HFFc6 (cell line): ENCODE data around the gene FAM24B. TPM values are rescaled to one million over a fixed set of nuclear protein-coding genes. Genes with fewer than 3 reads are reported as not detected.

Experiments used
- DNase-seq: peaks from one replicate; pipeline ENCODE4 v3.0.0-alpha.2; 2018
- H3K27ac Mint-ChIP-seq: 2 replicates; pipeline ENCODE4 v1.8.0; 2020; ENCODE audit warnings: mild to moderate bottlenecking, mixed read lengths
- H3K27me3 Mint-ChIP-seq: 2 replicates; pipeline ENCODE4 v1.8.0; 2021; ENCODE audit warnings: mild to moderate bottlenecking, moderate library complexity, mixed read lengths; ENCODE audit not compliant: insufficient read depth
- H3K36me3 Mint-ChIP-seq: 2 replicates; pipeline ENCODE4 v1.8.0; 2021; ENCODE audit warnings: low read depth, mixed read lengths
- H3K4me1 Mint-ChIP-seq: 2 replicates; pipeline ENCODE4 v1.8.0; 2020; ENCODE audit warnings: low read depth, mixed read lengths
- H3K4me3 Mint-ChIP-seq: 2 replicates; pipeline ENCODE4 v1.8.0; 2020; ENCODE audit warnings: mild to moderate bottlenecking, moderate library complexity, mixed read lengths
- H3K9me3 Mint-ChIP-seq: 2 replicates; pipeline ENCODE4 v1.8.0; 2020; ENCODE audit warnings: mild to moderate bottlenecking, mixed read lengths
- total RNA-seq, 6 experiments: library from RNA; stranded (reverse); fragmentation: NEBNext Ultra II Directional; extraction: Animal tissue kit (Norgen Biotek cat#: 25700); gene quantifications; 2 replicates in 1 of 6; 3 replicates in 5 of 6; pipeline ENCODE4 v1.2.3, GENCODE V29; 2021
- TF ChIP-seq, protein P1 (sequence below): fragments of 200-600 bp; sonication (generic); IDR thresholded peaks from 2 replicates; pipeline ENCODE4 v1.5.0; 2021; ENCODE audit warnings: antibody characterized with exemption, mild to moderate bottlenecking

FAM24B gene
- total RNA-seq, 6 experiments from 2014 or later = 5.0 to 7.2 (median 6.3) TPM

DNA sequence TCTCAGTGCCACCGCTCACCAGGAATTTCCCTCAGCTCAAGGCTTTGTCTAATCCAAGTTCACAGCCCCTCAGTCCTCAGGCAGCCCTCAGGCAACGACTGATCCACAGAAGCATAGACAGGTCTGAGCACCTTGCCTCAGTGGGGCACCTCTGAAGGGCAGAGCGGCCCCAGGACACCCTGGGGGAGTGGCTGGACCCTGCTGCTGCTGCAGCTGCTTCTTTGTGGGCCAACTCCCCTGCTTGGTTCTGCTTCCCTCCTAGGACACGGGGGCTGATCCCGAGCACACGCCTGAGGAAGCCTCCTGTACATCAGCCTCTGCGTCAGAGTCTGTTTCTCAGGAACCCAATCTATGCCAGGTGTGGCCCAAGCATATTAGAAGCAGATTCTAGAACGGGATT is 49.9 kb downstream of the FAM24B start:
- TF ChIP-seq, protein P1, sequence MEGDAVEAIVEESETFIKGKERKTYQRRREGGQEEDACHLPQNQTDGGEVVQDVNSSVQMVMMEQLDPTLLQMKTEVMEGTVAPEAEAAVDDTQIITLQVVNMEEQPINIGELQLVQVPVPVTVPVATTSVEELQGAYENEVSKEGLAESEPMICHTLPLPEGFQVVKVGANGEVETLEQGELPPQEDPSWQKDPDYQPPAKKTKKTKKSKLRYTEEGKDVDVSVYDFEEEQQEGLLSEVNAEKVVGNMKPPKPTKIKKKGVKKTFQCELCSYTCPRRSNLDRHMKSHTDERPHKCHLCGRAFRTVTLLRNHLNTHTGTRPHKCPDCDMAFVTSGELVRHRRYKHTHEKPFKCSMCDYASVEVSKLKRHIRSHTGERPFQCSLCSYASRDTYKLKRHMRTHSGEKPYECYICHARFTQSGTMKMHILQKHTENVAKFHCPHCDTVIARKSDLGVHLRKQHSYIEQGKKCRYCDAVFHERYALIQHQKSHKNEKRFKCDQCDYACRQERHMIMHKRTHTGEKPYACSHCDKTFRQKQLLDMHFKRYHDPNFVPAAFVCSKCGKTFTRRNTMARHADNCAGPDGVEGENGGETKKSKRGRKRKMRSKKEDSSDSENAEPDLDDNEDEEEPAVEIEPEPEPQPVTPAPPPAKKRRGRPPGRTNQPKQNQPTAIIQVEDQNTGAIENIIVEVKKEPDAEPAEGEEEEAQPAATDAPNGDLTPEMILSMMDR = no peak
- no peaks in the 10 kb centered on the region for H3K9me3 Mint-ChIP-seq
- peaks cover 4% of the 10 kb centered on the region; the same call in 1 of the 2 replicates for H3K27me3 Mint-ChIP-seq
- H3K4me1 Mint-ChIP-seq = no peaks in the 10 kb centered on the region
- H3K27ac Mint-ChIP-seq = no peak overlapping the region
- no peak for DNase-seq
- H3K4me3 Mint-ChIP-seq = no peak overlapping the region
- H3K36me3 Mint-ChIP-seq = peaks cover 25% of the 10 kb centered on the region

DNA sequence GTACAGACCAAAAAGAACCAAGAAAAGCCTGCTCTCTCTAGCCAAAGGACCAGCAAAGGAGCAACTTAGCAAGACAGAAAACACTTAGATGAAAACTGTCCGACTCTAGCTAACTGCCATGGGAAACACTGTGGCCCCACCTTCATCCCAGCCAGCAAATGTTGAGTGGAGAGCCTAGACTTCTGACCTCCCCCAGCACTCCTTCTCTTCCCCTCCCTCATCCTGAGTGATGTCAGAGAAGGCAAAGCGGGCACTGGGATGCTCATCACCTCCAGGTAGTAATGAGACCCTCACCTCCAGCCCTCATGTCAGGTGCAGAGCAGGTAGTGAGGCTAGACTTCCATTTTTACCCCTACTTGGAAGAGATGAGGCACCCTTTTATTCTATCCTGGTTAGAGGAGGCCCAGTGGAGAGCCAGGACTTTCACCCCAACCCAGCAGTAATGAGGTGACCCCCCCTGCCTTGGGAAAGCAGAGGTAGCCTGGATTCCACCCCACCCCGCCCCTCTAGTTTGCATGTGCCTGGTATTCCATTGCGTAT is 50.6 kb downstream of the FAM24B start:
- no peak for DNase-seq
- TF ChIP-seq, protein P1 = no peak
- Mint-ChIP-seq H3K27ac (no peak overlapping the region), H3K9me3 (no peaks in the 10 kb centered on the region), H3K27me3 (peaks cover 4% of the 10 kb centered on the region), H3K36me3 (peaks cover 23% of the 10 kb centered on the region), H3K4me3 (no peak overlapping the region), H3K4me1 (no peaks in the 10 kb centered on the region)

DNA sequence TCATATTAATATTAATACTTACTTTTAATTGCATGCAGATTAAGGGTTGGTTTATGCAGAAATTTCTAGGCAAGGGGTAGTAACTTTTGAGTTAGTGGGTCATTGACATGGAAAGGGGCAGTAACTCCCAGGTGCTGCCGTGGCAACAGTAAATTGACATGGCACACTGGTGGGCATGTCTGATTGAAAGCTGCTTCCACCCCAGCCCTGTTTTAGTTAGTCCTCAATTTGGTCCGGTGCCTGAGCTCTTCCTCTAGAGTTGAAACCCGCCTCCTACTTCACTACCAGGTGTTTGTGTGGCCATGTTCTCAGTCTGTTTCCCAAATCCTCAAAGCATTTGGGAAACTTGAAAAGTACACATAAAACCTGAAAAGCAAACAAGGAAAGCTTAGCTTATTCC is 52.1 kb downstream of the FAM24B start:
- DNase-seq = no peak
- TF ChIP-seq, protein P1 = no peak
- H3K36me3 Mint-ChIP-seq = peaks cover 17% of the 10 kb centered on the region
- H3K4me1 Mint-ChIP-seq = no peaks in the 10 kb centered on the region
- no peaks in the 10 kb centered on the region for H3K9me3 Mint-ChIP-seq
- H3K4me3 Mint-ChIP-seq = no peak overlapping the region
- H3K27me3 Mint-ChIP-seq = peaks cover 8% of the 10 kb centered on the region
- no peak overlapping the region for H3K27ac Mint-ChIP-seq

DNA sequence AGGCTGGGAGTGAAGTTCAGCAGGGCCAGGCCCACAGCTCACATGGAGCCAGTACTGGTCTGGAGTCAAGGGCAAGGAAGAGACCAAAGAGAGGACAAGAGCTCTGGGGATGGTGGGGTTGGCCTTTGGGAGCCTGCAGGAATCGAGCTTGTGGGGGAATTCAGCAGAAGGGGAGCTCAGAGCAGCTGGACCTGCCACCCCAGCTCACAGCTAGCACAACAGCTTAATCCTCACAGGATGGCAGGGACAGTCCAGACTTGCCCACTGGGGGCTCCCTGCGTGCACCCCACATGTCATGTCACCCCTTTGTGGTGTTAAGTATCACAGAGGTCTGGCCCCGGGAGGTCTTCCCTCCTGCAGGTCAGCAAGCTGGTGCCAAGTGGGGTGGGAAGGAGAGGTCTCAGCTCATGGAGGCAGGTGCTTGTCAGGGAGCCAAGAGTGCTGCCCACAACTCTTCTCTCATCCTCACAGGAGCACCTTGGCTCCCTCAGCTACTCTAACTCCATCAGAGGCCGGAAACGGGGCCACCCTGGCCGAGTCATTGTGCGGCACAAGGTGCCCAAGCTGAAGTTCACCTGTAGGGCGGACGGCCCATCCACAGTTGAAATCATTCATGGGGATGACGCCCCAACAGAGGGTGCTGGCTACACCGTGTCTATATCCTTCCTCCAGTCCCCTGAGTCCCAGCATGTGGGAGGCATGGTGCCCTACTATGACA is 56.2 kb downstream of the FAM24B start:
- TF ChIP-seq, protein P1 = no peak
- Mint-ChIP-seq H3K9me3 (no peaks in the 10 kb centered on the region), H3K4me3 (no peak overlapping the region), H3K27ac (no peak overlapping the region), H3K27me3 (peaks cover 12% of the 10 kb centered on the region), H3K4me1 (no peaks in the 10 kb centered on the region), H3K36me3 (no peaks in the 10 kb centered on the region)
- no peak for DNase-seq

DNA sequence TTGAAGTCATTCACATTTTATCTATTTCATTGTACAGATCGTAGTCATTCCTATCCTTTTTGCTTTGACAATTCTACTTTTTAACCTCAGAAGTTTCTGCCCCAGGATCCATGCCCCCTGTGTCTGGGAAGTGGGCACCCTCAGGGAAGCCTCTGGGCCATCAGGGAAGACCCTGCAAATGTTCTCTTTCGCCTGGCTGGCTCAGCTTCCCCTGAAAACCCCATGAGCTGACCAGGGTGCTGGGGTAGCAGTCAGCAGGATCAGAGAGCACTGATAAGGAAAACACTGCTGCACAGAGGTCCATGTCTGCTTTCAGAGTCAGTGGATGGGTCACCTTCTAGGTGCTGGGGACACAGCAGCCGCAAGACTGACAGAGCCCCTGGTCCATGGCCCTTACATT is 57.6 kb downstream of the FAM24B start:
- H3K36me3 Mint-ChIP-seq = no peaks in the 10 kb centered on the region
- H3K4me3 Mint-ChIP-seq = no peak overlapping the region
- H3K9me3 Mint-ChIP-seq = no peaks in the 10 kb centered on the region
- no peaks in the 10 kb centered on the region for H3K4me1 Mint-ChIP-seq
- DNase-seq = no peak
- TF ChIP-seq, protein P1 = no peak
- H3K27me3 Mint-ChIP-seq = peaks cover 12% of the 10 kb centered on the region
- H3K27ac Mint-ChIP-seq = no peak overlapping the region
